ENCODE data around the gene TIGD1.
"Not testable (repeated sequence)": the region's sequence is repeated elsewhere in the genome, so short reads cannot be mapped to it uniquely, and the experiment has no call there.

Gene TIGD1

GRCh38 chr2:232571026-232571474, 20.7 kb upstream of the TIGD1 start:
- no peak overlapping the region for H3K4me3 ChIP-seq (ENCODE audit: low read depth, low read length)

- H3K4me3 ChIP-seq (ENCODE audit: low read depth, low read length): not testable (repeated sequence)
These were observed 20.1 kb upstream of the TIGD1 start for GRCh38 chr2:232570481-232570880.

- H3K4me3 ChIP-seq (ENCODE audit: low read depth, low read length): no peak overlapping the region
These were observed 19.2 kb upstream of the TIGD1 start for GRCh38 chr2:232569541-232569940.

GRCh38 chr2:232568161-232568560, 17.8 kb upstream of the TIGD1 start:
- no peak overlapping the region for H3K4me3 ChIP-seq (ENCODE audit: low read depth, low read length)

- H3K4me3 ChIP-seq (ENCODE audit: low read depth, low read length): no peak overlapping the region
These were observed 17.4 kb upstream of the TIGD1 start for GRCh38 chr2:232567721-232568120.

- no peak overlapping the region for H3K4me3 ChIP-seq (ENCODE audit: low read depth, low read length)
These were observed 13.2 kb upstream of the TIGD1 start for GRCh38 chr2:232563580-232563979.

- H3K4me3 ChIP-seq (ENCODE audit: low read depth, low read length): no peak overlapping the region
These were observed 12.3 kb upstream of the TIGD1 start for GRCh38 chr2:232562515-232563151.

GRCh38 chr2:232556426-232556825, 6.1 kb upstream of the TIGD1 start:
- no peak overlapping the region for H3K4me3 ChIP-seq (ENCODE audit: low read depth, low read length)

GRCh38 chr2:232551776-232552175, 1.4 kb upstream of the TIGD1 start:
- H3K4me3 ChIP-seq (ENCODE audit: low read depth, low read length): peak overlapping the region; percentile 88

- H3K4me3 ChIP-seq (ENCODE audit: low read depth, low read length): peak overlapping the region; percentile 88
These were observed 887 bp upstream of the TIGD1 start for GRCh38 chr2:232551250-232551638.

- peak overlapping the region; percentile 88 for H3K4me3 ChIP-seq (ENCODE audit: low read depth, low read length)
These were observed 553 bp downstream of the TIGD1 start for GRCh38 chr2:232549655-232550353.

GRCh38 chr2:232547991-232548390, 2.4 kb downstream of the TIGD1 start:
- no peak overlapping the region for H3K4me3 ChIP-seq (ENCODE audit: low read depth, low read length)

- no peak overlapping the region for H3K4me3 ChIP-seq (ENCODE audit: low read depth, low read length)
These were observed 4.6 kb downstream of the TIGD1 start for GRCh38 chr2:232545511-232546375.

GRCh38 chr2:232544674-232545073, 5.7 kb downstream of the TIGD1 start:
- H3K4me3 ChIP-seq (ENCODE audit: low read depth, low read length): no peak overlapping the region

GRCh38 chr2:232543928-232544631, 6.3 kb downstream of the TIGD1 start:
- H3K4me3 ChIP-seq (ENCODE audit: low read depth, low read length): no peak overlapping the region

- H3K4me3 ChIP-seq (ENCODE audit: low read depth, low read length): no peak overlapping the region
These were observed 6.9 kb downstream of the TIGD1 start for GRCh38 chr2:232543491-232543890.

- no peak overlapping the region for H3K4me3 ChIP-seq (ENCODE audit: low read depth, low read length)
These were observed 7.5 kb downstream of the TIGD1 start for GRCh38 chr2:232542715-232543467.

GRCh38 chr2:232541961-232542714, 8.2 kb downstream of the TIGD1 start:
- no peak overlapping the region for H3K4me3 ChIP-seq (ENCODE audit: low read depth, low read length)

- H3K4me3 ChIP-seq (ENCODE audit: low read depth, low read length): no peak overlapping the region
These were observed 9.0 kb downstream of the TIGD1 start for GRCh38 chr2:232541195-232541960.
